NCI-H1417 treated with DMSO at 0.1 percent for 48 hours (cell line): Measurements from ENCODE around the gene FILIP1L.

Experiments used
- DNase-seq: peaks from one replicate; lab custom pipeline; 2025; lab: John Stamatoyannopoulos, UW

Gene FILIP1L

GRCh38 chr3:99891610-99892285, 222.6 kb downstream of the FILIP1L start:
- DNase-seq, result no peak

- no peak for DNase-seq
These were observed 228.4 kb downstream of the FILIP1L start for GRCh38 chr3:99885851-99886250.

- DNase-seq, result no peak
These were observed 229.2 kb downstream of the FILIP1L start for GRCh38 chr3:99885085-99885484.

- no peak for DNase-seq
These were observed 229.8 kb downstream of the FILIP1L start for GRCh38 chr3:99884484-99884883.

- no peak for DNase-seq
These were observed 230.6 kb downstream of the FILIP1L start for GRCh38 chr3:99883693-99884092.

DNA sequence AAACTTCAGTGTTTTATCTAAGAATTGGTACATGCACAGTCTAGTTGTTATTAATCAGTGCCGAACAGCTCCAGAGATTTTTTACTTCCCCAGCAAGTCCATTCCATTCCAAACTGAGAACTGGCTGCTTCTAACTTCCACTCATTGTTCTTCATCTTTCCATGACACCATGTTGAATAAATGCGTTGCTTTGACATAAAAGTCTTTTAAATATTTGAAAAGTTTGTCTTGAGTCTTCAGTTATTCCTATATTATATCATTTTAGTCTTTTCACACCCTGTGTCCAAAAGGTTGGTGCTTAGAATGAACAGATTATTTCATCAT, 231.2 kb downstream of the FILIP1L start:
- DNase-seq, result no peak

DNA sequence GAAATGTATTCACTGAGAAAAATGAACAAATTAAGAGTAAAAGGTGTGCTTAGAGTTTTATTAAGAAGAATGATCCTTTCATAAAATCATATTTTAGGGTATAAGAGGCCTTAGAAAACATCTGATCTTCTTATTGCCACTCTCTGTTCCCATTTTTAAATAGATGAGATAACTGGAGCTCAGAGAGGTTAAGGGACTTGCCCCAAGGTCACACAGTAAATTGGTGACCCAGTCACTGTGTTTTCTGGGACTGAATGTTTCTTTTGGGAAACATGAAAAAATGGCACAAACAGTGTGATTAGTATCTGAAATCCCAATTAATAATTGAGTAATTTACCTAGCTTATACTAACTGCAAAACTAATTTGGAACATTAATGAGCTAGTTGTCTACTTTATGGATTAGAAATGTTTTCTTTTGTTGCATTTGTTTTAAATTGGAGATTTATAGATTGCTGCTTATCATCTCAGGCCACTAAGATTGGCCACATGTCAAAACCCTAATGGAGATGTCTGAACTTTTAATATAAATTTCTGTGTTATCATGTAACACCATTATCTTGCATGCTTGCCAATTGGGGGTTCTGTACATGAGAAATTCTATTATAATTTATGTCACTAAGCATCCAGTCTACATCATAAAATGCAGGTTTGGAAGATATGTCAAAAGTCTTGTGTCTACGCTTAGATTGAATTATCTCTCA, 231.7 kb downstream of the FILIP1L start:
- DNase-seq, result no peak

DNA sequence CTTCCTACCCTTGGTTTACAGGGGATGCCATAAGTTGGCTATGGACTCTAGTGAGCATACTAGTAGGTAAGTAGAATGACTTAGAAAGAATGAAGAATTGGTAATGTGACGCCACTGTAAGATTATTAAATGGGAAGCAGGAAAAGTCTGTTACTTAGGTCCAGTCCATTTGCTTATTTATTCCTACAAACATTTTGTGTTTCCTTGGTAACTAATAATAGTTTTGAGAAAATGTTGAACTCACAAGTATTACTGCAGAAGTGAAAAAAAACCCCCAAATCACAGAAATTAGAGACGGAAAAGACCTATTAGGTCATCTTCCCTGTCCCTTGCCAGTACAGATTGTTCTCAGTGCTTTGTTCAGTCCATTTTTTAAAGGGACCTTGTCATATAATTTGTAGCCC, 233.2 kb downstream of the FILIP1L start:
- no peak for DNase-seq

GRCh38 chr3:99879275-99879674, 235.0 kb downstream of the FILIP1L start:
- DNase-seq, result no peak

DNA sequence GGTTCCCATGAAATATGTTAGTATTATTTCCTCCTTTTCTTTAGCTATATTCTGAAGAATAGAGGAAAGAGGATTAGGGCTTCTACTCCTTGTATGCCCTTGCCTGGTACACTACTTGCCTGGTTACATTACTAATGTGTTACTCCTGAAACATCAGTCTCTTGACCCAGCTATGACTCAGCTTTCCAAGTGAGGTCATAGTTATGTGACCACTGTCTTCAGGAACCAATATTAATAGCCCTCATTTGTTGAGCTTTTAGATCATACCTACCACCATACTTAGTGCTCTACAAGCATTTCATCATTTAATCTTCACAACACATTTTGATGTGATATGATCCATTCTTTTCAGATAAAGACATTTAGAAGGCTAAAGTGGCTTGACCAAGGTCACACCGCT, 236.3 kb downstream of the FILIP1L start:
- no peak for DNase-seq

DNA sequence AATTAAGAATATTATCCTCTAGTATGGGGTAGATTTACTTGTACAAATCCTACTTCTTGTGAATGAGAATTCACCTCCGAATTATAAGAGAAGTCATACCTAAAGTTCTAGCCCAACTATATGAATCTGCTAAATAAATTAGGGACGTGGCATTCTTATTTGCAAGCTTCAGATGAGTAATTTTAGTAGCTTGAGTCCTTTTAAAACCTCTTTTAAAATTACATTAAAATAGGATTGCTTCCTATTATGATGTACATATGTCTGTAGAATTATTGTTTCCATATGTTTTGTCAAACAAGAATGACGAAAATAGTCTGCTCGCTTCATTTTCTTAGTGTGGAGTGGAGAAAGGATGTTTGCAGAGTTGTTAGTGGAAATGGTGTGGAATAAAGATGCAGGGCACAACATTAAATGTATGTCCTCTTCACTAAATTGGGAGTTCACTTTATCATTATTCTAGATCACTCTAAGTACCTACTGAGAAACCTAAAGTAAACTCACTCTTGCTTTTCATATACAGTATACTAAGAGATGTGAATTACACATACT, 237.2 kb downstream of the FILIP1L start:
- DNase-seq, result no peak

DNA sequence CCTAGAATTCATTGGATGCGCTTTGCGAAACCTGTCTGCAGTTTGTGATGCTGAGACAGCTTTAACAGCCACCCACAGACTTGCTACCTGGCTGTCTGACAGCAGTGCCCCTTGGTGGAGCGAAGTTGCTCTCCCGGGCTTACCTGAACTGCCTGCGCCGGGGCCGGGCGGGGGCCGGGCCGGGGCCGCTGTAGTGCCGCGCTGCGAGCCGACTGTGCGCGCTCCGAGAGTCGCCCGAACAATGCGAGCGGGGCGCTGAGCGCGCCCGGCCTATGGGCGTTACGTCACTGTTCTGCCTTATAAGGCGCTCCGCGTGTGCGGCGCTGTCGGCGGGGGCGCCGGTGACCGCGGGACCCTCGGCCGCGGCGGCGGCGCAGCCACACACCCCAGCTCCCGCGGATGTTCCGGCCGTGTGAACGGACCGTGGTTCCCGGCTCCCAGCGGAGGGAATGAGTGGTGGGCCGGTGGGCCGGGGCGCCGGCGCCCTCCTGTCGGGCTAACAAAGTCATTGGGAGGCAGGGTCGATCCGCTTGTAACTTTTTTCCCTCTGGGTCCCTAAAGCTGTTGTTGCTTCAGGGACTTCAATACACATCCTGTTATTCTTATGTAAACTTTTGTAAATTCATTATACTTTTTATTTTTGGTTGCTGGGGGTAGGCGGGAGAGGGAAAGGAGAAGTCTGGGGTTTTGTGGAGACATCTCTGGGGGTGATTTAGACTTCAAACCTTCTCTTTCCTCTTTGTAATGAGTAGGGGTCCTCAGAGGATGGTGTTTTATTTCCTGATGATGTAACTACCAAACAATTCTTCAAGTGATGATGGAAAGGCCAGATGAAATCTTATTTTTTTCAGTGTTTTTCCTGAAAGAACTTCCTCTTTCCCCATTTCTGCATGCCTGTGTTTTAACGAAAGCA, 238.1 kb downstream of the FILIP1L start:
- no peak for DNase-seq

- no peak for DNase-seq
These were observed 238.7 kb downstream of the FILIP1L start for GRCh38 chr3:99875581-99875928.

DNA sequence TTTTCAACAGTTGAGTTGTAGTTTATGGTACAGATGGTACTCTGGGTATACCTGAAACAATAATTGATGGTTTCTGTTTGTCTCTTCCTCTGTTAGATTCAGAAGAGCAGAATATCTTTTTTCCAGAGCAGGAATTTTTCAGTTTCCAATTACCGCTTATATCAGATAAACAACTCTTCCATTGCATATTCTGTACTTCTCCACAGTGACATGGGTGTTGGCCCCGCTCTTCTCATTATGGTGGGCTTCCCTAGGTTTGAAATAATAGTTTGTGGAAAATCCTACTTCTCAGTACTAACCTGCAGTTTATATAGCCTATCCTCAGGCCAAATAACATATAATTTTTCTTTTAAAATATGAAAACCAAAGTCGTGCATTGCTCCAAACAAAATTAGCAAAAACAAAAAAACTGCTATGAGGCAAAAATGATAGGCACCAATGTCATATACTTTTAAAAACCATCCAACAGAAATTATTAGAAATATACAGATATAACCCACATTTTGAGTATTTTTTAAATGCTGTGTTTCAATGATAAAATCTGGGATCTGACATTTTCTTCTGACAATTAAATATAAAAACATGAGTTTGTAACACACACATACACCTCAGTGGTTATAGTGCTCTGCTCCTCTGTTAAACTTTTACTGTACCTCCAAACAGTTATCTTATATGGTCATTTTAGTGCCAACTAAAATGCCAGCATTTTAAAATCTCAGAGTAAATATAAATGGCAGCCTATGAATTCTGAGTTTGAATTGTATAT, 239.9 kb downstream of the FILIP1L start:
- DNase-seq, result no peak

- no peak for DNase-seq
These were observed 240.8 kb downstream of the FILIP1L start for GRCh38 chr3:99873269-99874102.

- no peak for DNase-seq
These were observed 241.4 kb downstream of the FILIP1L start for GRCh38 chr3:99872923-99873254.

- no peak for DNase-seq
These were observed 242.9 kb downstream of the FILIP1L start for GRCh38 chr3:99871231-99872045.

GRCh38 chr3:99870712-99871111, 243.6 kb downstream of the FILIP1L start:
- no peak for DNase-seq

DNA sequence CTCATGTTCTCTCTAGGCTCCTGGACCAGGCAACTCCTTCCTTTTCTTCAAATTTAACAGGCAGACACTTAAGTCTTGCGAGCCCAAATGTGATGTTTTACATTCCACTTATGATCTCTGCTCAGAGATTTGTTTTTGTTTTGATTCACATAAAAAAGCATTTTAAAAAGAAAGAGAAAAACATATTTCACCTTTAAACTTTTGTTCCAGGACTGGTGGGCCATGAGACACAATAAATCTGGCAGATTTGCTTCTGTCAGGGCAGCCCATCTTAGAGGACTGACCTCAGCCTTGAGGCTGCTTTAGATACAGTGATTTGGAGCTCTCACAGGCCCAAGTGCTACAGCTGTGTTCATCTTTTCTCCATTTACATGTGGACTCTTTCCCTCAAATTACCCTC, 244.7 kb downstream of the FILIP1L start:
- DNase-seq, result no peak

GRCh38 chr3:99868311-99868646, 246.0 kb downstream of the FILIP1L start:
- DNase-seq, result no peak
